ENCODE data around the gene GRB14.

GRB14 gene

DNA sequence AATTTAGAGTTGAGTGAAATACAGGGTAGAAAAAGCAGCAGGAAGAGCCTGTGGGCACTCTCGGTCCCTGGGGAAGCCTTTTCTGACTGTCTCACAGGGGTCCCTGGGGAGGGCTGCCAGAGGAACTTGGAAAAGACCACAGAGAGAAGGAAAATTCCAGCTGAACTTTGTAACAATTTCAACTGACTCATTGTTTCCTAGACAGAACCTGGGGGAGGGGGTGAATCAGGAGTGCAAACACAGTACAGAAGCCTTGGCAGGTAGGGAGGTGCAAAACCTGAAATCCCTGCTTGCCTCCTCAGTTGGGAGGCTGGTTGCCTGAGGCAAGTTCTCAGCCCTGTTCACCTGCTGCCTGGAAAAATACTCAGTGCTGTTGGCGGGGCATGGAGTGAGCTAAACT lies 106.8 kb downstream of the GRB14 start:
- H3K27me3 ChIP-seq (ENCODE audit: control insufficient read depth, insufficient read depth, low read length), result no peaks in the 10 kb centered on the region
- H3K27ac ChIP-seq (ENCODE audit: low read length), result no peak overlapping the region
- H3K4me3 ChIP-seq (ENCODE audit: low read length), result no peak overlapping the region
- no peaks in the 10 kb centered on the region for H3K9me3 ChIP-seq (ENCODE audit: control insufficient read depth, low read depth, low read length)
- H3K36me3 ChIP-seq (ENCODE audit: control insufficient read depth, low read depth, low read length), result no peaks in the 10 kb centered on the region
- peaks cover 4% of the 10 kb centered on the region for H3K4me1 ChIP-seq (ENCODE audit: control insufficient read depth, low read depth, low read length)
- no peak overlapping the region for H3K9ac ChIP-seq (ENCODE audit: low read length)

DNA sequence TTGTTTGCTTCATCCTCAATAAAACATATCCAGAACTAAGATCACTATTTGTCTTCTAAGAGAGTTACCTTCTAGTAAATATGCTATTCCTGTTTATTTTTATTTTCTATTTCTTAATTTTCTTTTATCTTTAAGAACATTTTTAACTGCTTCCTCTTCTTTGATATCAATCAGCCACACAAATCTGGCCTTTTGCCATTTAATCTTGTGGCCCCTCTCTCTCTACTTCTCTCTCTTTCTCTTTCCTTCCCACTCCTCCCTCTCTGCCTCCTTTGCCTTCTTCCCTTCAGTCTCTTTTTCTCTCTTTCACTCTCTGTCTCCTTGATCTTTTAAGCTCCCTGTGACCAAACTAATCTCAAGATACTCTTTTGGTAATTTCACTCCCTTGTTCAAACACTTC lies 108.4 kb downstream of the GRB14 start:
- no peak overlapping the region for H3K4me3 ChIP-seq (ENCODE audit: low read length)
- peaks cover 8% of the 10 kb centered on the region for H3K4me1 ChIP-seq (ENCODE audit: control insufficient read depth, low read depth, low read length)
- H3K9ac ChIP-seq (ENCODE audit: low read length), result no peak overlapping the region
- H3K27ac ChIP-seq (ENCODE audit: low read length), result no peak overlapping the region
- no peaks in the 10 kb centered on the region for H3K27me3 ChIP-seq (ENCODE audit: control insufficient read depth, insufficient read depth, low read length)
- H3K36me3 ChIP-seq (ENCODE audit: control insufficient read depth, low read depth, low read length), result no peaks in the 10 kb centered on the region
- no peaks in the 10 kb centered on the region for H3K9me3 ChIP-seq (ENCODE audit: control insufficient read depth, low read depth, low read length)

DNA sequence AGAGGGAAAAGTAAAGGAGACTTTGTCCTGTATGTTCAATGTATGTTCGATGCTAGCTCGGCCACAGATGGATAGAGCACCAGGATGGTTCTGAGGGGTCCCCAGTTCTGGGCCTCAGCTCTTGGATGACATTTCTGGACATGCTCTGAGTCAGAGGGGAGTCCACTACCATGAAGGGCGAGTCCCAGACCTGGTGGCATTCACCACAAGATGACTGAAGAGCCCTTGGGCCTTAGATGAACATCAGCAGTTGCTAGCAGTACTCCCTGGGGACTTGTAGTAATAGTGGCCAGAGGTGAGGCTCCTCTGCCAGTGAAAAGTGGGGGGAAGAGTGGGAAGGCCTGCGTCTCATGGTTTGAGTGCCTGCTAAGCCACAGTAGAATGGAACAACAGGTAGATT lies 109.5 kb downstream of the GRB14 start:
- H3K4me3 ChIP-seq (ENCODE audit: low read length), result no peak overlapping the region
- peaks cover 8% of the 10 kb centered on the region for H3K4me1 ChIP-seq (ENCODE audit: control insufficient read depth, low read depth, low read length)
- no peaks in the 10 kb centered on the region for H3K27me3 ChIP-seq (ENCODE audit: control insufficient read depth, insufficient read depth, low read length)
- H3K9ac ChIP-seq (ENCODE audit: low read length), result no peak overlapping the region
- H3K27ac ChIP-seq (ENCODE audit: low read length), result no peak overlapping the region
- no peaks in the 10 kb centered on the region for H3K9me3 ChIP-seq (ENCODE audit: control insufficient read depth, low read depth, low read length)
- no peaks in the 10 kb centered on the region for H3K36me3 ChIP-seq (ENCODE audit: control insufficient read depth, low read depth, low read length)

DNA sequence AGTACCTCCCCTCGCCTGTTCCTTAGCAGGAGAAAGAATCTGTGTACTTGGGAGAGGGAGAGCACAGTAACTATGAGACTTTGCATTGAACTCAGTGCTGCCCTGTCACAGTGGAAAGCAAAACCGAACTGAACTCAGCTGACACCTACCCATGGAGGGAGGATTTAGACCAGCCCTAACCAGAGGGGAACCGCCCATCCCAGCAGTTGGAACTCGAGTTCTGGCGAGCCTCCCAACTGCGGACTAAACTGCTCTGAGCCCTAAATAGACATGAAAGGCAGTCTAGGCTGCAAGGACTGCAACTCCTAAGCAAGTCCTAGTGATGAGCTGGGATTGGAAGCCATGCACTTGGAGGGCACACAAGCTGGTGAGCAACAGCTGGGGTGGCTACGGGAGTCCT lies 110.4 kb downstream of the GRB14 start:
- Histone ChIP-seq H3K4me3 (ENCODE audit: low read length) (no peak overlapping the region), H3K9ac (ENCODE audit: low read length) (no peak overlapping the region), H3K9me3 (ENCODE audit: control insufficient read depth, low read depth, low read length) (no peaks in the 10 kb centered on the region), H3K27ac (ENCODE audit: low read length) (no peak overlapping the region), H3K4me1 (ENCODE audit: control insufficient read depth, low read depth, low read length) (peaks cover 8% of the 10 kb centered on the region), H3K36me3 (ENCODE audit: control insufficient read depth, low read depth, low read length) (no peaks in the 10 kb centered on the region), H3K27me3 (ENCODE audit: control insufficient read depth, insufficient read depth, low read length) (no peaks in the 10 kb centered on the region)

DNA sequence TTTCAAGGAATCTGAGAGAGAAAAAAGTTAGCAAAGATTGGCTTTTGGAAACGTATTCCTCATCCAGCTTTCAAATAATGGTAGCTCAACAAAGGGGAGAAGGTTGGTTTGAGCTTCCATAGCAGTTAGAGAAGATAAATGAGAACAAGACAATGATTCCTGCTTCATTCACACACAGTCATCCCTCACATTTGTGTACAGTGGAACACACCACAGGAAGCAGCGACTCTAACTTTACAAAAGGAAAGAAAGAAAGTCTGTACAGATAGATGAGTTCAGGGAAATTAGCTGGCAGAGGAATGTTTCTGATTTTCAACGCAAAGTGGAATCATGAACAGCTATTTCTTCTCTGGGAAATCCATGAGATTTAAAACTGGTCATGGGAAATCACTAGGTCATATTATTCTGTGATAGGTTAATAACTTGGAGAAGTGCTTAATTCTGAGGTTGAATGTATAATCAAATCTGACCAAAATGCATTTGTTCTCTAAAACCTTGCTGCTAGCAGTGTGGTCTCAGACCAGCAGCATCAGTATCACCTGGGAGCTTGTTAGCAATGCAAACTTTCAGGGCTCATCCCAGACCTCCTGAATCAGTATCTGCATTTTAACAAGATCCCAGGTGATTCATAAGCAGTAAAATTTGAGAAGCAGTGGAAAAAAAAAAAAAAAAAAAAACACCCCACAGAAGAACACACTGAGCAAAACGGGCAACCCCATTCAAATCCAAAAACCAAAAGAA lies 112.0 kb downstream of the GRB14 start:
- Histone ChIP-seq H3K36me3 (ENCODE audit: control insufficient read depth, low read depth, low read length) (no peaks in the 10 kb centered on the region), H3K4me1 (ENCODE audit: control insufficient read depth, low read depth, low read length) (peaks cover 8% of the 10 kb centered on the region), H3K4me3 (ENCODE audit: low read length) (no peak overlapping the region), H3K27me3 (ENCODE audit: control insufficient read depth, insufficient read depth, low read length) (no peaks in the 10 kb centered on the region), H3K27ac (ENCODE audit: low read length) (no peak overlapping the region), H3K9ac (ENCODE audit: low read length) (no peak overlapping the region), H3K9me3 (ENCODE audit: control insufficient read depth, low read depth, low read length) (no peaks in the 10 kb centered on the region)

DNA sequence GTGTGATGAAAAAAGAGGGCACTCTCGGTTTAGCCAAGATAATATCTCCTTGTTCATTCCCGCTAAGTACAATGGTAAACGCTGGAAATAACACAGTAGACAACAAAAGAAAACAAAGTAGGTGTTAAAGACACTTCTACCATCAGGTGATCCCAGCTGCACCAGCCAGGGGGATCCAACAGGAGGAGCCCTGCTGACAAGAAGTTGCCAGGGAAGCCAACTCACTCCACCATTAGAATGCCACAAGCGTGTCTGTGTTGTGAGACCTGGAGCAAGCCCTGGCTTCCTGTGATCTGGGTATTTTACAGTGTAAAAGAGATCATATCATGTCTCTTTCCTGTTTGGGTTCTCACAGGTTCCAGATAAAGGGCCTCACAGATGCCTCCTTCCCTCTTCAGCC lies 117.0 kb downstream of the GRB14 start:
- no peaks in the 10 kb centered on the region for H3K27me3 ChIP-seq (ENCODE audit: control insufficient read depth, insufficient read depth, low read length)
- no peak overlapping the region for H3K9ac ChIP-seq (ENCODE audit: low read length)
- no peak overlapping the region for H3K27ac ChIP-seq (ENCODE audit: low read length)
- no peaks in the 10 kb centered on the region for H3K9me3 ChIP-seq (ENCODE audit: control insufficient read depth, low read depth, low read length)
- no peak overlapping the region for H3K4me3 ChIP-seq (ENCODE audit: low read length)
- peaks cover 2% of the 10 kb centered on the region for H3K4me1 ChIP-seq (ENCODE audit: control insufficient read depth, low read depth, low read length)
- no peaks in the 10 kb centered on the region for H3K36me3 ChIP-seq (ENCODE audit: control insufficient read depth, low read depth, low read length)

DNA sequence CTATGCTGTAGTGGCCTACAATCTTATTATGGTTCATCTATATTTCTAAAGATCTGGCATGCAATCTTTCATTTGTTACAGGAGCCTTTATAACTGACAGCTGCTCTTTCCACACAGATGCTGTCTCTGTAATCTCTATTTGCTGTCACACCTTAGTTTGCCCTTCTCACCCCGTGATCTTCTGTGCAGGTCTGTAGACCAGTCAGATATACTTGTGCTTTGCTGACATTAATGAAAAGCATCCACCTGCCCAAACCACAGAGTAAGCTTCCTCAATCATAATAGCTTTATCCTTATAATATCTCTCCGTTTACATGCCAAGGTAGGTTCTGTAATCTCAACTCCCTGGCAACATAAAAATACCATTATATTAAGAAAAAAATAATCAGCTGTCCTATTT lies 122.4 kb downstream of the GRB14 start:
- H3K36me3 ChIP-seq (ENCODE audit: control insufficient read depth, low read depth, low read length), result no peaks in the 10 kb centered on the region
- no peak overlapping the region for H3K4me3 ChIP-seq (ENCODE audit: low read length)
- no peak overlapping the region for H3K27ac ChIP-seq (ENCODE audit: low read length)
- peaks cover 3% of the 10 kb centered on the region for H3K4me1 ChIP-seq (ENCODE audit: control insufficient read depth, low read depth, low read length)
- H3K27me3 ChIP-seq (ENCODE audit: control insufficient read depth, insufficient read depth, low read length), result no peaks in the 10 kb centered on the region
- no peak overlapping the region for H3K9ac ChIP-seq (ENCODE audit: low read length)
- H3K9me3 ChIP-seq (ENCODE audit: control insufficient read depth, low read depth, low read length), result no peaks in the 10 kb centered on the region

DNA sequence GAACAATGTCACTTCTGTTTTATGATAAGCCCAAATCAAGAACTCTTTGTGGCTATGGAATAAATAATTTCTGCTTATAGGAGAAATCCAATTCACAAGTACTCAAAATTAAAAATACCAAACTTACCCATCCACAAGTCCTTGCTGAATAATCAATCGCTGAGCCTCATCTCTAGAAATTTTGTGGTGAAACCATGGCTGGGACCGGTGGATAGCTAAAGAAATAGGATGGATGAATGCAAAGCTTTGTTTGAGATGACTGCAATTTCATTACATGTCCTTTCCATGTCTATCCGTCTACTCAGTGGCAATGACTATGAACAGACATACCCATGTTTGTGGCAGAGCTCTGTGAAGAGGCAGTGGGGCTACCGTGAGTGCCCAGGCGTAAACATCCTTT lies 124.4 kb downstream of the GRB14 start:
- Histone ChIP-seq H3K4me3 (ENCODE audit: low read length) (no peak overlapping the region), H3K36me3 (ENCODE audit: control insufficient read depth, low read depth, low read length) (no peaks in the 10 kb centered on the region), H3K4me1 (ENCODE audit: control insufficient read depth, low read depth, low read length) (peaks cover 3% of the 10 kb centered on the region), H3K9ac (ENCODE audit: low read length) (no peak overlapping the region), H3K27me3 (ENCODE audit: control insufficient read depth, insufficient read depth, low read length) (no peaks in the 10 kb centered on the region), H3K27ac (ENCODE audit: low read length) (no peak overlapping the region), H3K9me3 (ENCODE audit: control insufficient read depth, low read depth, low read length) (no peaks in the 10 kb centered on the region)

DNA sequence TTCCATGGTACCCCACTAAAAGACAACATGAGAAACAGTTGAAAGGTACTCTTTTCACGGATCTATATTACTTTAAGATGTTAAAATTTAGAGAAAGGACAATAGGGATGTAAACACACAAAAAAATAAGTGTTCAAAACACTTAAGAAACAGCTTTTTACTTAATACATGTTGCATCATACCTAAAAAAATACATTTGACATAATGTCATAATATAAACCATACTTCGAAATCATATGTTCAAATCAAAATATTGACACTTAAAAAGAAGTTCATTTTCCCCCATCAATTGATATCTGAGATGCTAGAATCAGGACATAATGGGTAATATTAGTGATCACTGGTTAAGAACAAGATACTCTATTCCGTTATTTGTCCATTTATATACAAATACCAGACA lies 124.9 kb downstream of the GRB14 start:
- Histone ChIP-seq H3K4me1 (ENCODE audit: control insufficient read depth, low read depth, low read length) (peaks cover 3% of the 10 kb centered on the region), H3K36me3 (ENCODE audit: control insufficient read depth, low read depth, low read length) (no peaks in the 10 kb centered on the region), H3K4me3 (ENCODE audit: low read length) (no peak overlapping the region), H3K9ac (ENCODE audit: low read length) (no peak overlapping the region), H3K27ac (ENCODE audit: low read length) (no peak overlapping the region), H3K27me3 (ENCODE audit: control insufficient read depth, insufficient read depth, low read length) (no peaks in the 10 kb centered on the region), H3K9me3 (ENCODE audit: control insufficient read depth, low read depth, low read length) (no peaks in the 10 kb centered on the region)

DNA sequence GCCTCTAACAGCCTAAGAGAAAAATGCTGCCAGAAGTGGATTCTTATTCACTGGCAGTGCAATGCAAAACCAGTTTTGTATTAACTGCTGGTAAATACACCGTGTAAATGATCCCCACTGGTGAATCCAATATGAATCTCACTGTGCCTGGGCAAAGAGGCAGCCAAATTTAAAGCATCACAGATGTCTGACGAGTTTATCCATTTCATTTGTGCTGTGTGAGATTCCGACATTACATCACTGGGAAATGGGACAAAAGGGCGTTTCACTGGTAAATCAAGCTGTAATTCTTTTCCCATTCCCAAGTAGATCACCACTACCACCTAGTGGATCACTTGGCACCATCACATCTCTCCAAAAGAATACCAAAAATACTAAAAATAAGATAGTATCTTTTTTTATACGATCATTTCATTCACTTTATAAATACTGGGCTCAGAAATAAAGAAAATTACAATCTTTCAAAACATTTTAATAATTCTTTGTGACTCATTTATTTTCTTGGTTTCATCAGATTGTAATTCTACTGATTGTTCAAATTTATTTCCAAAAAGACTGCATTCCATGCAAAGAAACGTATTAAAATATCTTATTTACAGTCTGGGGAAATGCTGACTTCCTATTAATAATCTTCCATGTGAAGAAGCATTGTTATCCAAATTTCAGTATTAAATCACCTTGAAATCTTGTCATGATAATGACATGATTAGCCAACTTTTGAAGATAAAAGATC lies 125.6 kb downstream of the GRB14 start:
- Histone ChIP-seq H3K9ac (ENCODE audit: low read length) (no peak overlapping the region), H3K4me3 (ENCODE audit: low read length) (no peak overlapping the region), H3K36me3 (ENCODE audit: control insufficient read depth, low read depth, low read length) (no peaks in the 10 kb centered on the region), H3K27ac (ENCODE audit: low read length) (no peak overlapping the region), H3K27me3 (ENCODE audit: control insufficient read depth, insufficient read depth, low read length) (no peaks in the 10 kb centered on the region), H3K9me3 (ENCODE audit: control insufficient read depth, low read depth, low read length) (no peaks in the 10 kb centered on the region), H3K4me1 (ENCODE audit: control insufficient read depth, low read depth, low read length) (peaks cover 3% of the 10 kb centered on the region)

DNA sequence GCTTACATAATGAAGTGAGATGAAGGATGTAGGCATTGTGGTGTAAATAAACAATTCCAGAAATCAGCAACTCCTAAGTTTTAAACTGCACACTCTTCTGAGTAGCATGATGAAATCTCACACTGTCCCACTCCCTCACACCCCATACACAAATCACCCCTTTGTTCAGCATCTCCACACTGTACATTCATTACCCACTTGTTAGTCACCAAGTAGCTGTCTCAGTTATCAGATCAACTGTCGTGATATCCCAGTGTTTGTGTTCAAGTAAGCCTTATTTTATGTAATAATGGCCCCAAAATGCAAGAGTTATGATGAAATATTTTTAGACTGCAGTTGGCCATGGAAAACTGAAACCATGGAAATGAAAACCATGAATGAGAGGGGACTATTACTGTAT lies 135.7 kb downstream of the GRB14 start:
- Histone ChIP-seq H3K9ac (ENCODE audit: low read length) (no peak overlapping the region), H3K27me3 (ENCODE audit: control insufficient read depth, insufficient read depth, low read length) (no peaks in the 10 kb centered on the region), H3K4me1 (ENCODE audit: control insufficient read depth, low read depth, low read length) (no peaks in the 10 kb centered on the region), H3K4me3 (ENCODE audit: low read length) (no peak overlapping the region), H3K36me3 (ENCODE audit: control insufficient read depth, low read depth, low read length) (no peaks in the 10 kb centered on the region), H3K27ac (ENCODE audit: low read length) (no peak overlapping the region), H3K9me3 (ENCODE audit: control insufficient read depth, low read depth, low read length) (no peaks in the 10 kb centered on the region)

DNA sequence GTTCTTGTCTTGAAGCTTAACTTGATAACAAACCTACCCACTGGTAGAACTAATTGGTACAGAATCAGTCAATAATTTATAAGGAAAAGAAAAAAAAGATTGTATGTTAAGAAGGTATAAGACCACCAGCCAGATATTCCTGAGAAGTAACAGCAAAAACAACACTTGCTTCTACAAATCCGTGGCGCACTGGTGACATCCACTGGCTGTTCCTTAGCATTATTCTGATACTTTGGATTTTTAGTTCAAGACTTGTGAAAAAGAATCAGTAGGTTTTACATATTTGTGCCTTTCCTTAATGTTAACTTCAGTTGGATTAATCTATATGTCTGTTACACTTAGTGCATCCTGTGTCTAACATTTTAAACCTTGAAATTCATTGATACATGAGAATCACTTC lies 141.8 kb downstream of the GRB14 start:
- Histone ChIP-seq H3K9ac (ENCODE audit: low read length) (no peak overlapping the region), H3K9me3 (ENCODE audit: control insufficient read depth, low read depth, low read length) (no peaks in the 10 kb centered on the region), H3K4me3 (ENCODE audit: low read length) (no peak overlapping the region), H3K36me3 (ENCODE audit: control insufficient read depth, low read depth, low read length) (no peaks in the 10 kb centered on the region), H3K27ac (ENCODE audit: low read length) (no peak overlapping the region), H3K4me1 (ENCODE audit: control insufficient read depth, low read depth, low read length) (no peaks in the 10 kb centered on the region), H3K27me3 (ENCODE audit: control insufficient read depth, insufficient read depth, low read length) (no peaks in the 10 kb centered on the region)
